Upper lobe of left lung (tissue), 6 donors: ENCODE data around the gene CENPH. TPM values are rescaled to one million over a fixed set of nuclear protein-coding genes. Genes with fewer than 3 reads are reported as not detected.
"Not testable (repeated sequence)": the region's sequence is repeated elsewhere in the genome, so short reads cannot be mapped to it uniquely, and the experiment has no call there.

Experiments used
- ATAC-seq, 2 donors: fragments of 200-7000 bp; cut with Tn5 transposase; one replicate each; pipeline ENCODE4 v1.9.1; 2022; ENCODE audit warnings: mild to moderate bottlenecking in 2 of 2, moderate library complexity in 2 of 2; ENCODE audit not compliant: low FRiP score in 2 of 2
- DNase-seq, 2 donors: peaks; one replicate each; pipeline ENCODE4 v3.0.0-alpha.2; 2019 to 2020
- H3K27ac ChIP-seq, 4 donors: fragments of 200-600 bp; sonication (generic); one replicate each; pipeline ENCODE4 v1.5.1; 2016 to 2019
- H3K27me3 ChIP-seq, 4 donors: fragments of 200-600 bp; sonication (generic); one replicate each; pipeline ENCODE4 v1.5.1; 2017 to 2019
- H3K36me3 ChIP-seq, 4 donors: fragments of 200-600 bp; sonication (generic); one replicate each; pipeline ENCODE4 v1.5.1; 2016 to 2019
- H3K4me1 ChIP-seq, 4 donors: fragments of 200-600 bp; sonication (generic); one replicate each; pipeline ENCODE4 v1.5.1; 2018 to 2019
- H3K4me3 ChIP-seq, 4 donors: fragments of 200-600 bp; sonication (generic); one replicate each; pipeline ENCODE4 v1.5.1; 2017 to 2019; ENCODE audit warnings: mild to moderate bottlenecking in 2 of 4, moderate library complexity in 1 of 4
- H3K9me3 ChIP-seq, 4 donors: fragments of 200-600 bp; sonication (generic); one replicate each; pipeline ENCODE4 v1.5.1; 2018 to 2019
- CTCF ChIP-seq, 6 experiments: fragments of 450-650 bp in 4 of 6; fragments of 200-600 bp in 2 of 6; sonication (generic) in 2 of 6; IDR thresholded peaks; one replicate each; pipeline ENCODE4 v1.5.1; 2016 to 2019; ENCODE audit warnings: antibody characterized with exemption in 6 of 6
- EP300 ChIP-seq, 4 donors: sonication (generic); formaldehyde crosslinking; IDR thresholded peaks; one replicate each; pipeline ENCODE4 v1.5.1; 2017; ENCODE audit warnings: antibody characterized with exemption in 4 of 4, control low read depth in 2 of 4
- POLR2A ChIP-seq, 4 donors: fragments of 450-650 bp; IDR thresholded peaks; one replicate each; pipeline ENCODE4 v1.5.1; 2016 to 2017; ENCODE audit warnings: antibody characterized with exemption in 4 of 4, mild to moderate bottlenecking in 2 of 4
- POLR2AphosphoS5 ChIP-seq, 2 donors: sonication (generic); formaldehyde crosslinking; IDR thresholded peaks; one replicate each; pipeline ENCODE4 v1.5.1; 2017; ENCODE audit warnings: antibody characterized with exemption in 2 of 2
- WGBS, 2 donors: methylation state at CpG; one replicate each; pipeline ENCODE4 v1.1.5; 2017 to 2018; 5-methylcytosine and 5-hydroxymethylcytosine counted together
- total RNA-seq, 6 donors: library from RNA; depleted of rRNA in 4 of 6; stranded (reverse); fragments of >200 nt in 4 of 6; gene quantifications; one replicate each; pipeline versions ENCODE4 v1.1.0 to v1.2.1, GENCODE V29; 2016 to 2021
- donor health status: DM: no; HTN: no; CAD: no; lungs with moderate emphysema.
- donor health status: DM: no; HTN: yes; CAD: no; lungs with severe emphysema.

CENPH gene
- total RNA-seq, 6 donors from 2014 or later, result 1.8 to 3.3 (median 2.4) TPM

- H3K9me3 ChIP-seq, result no peaks in the 10 kb centered on the region
- WGBS, 2 donors, result 0 to 1% methylated on average over 24 to 49 of the region's 49 CpGs
- no peaks in the 10 kb centered on the region for H3K27me3 ChIP-seq
- ATAC-seq, result peak; percentile 98 to 100
- H3K36me3 ChIP-seq, result peaks cover 0 to 20% (median 3%) of the 10 kb centered on the region in 4 donors
- peak within 1 kb of the TSS; percentile 83 to 89 (median 86) for H3K27ac ChIP-seq
- DNase-seq, result peak; percentile 94 to 97
- TF ChIP-seq EP300 (IDR thresholded peaks at IDR 0.05) (peak in 1 of 4 donors; percentile 28), POLR2A (IDR thresholded peaks at IDR 0.05) (peak in 3 of 4 donors; percentile 60 to 75 (median 61)), POLR2AphosphoS5 (IDR thresholded peaks at IDR 0.05) (peak; percentile 84 to 91), CTCF (IDR thresholded peaks at IDR 0.05) (peak in 1 of 6 experiments; percentile 30)
- H3K4me1 ChIP-seq, result peaks cover 9 to 29% (median 19%) of the 10 kb centered on the region in 4 donors
- H3K4me3 ChIP-seq, result peak within 1 kb of the TSS; percentile 51 to 86 (median 80)
Observed at GRCh38 chr5:69234457-69235268, 45.3 kb downstream of the CENPH start, which contains the start of gene CDK7. Gene CDK7 (plus strand): TSS chr5:69234886. CDS start chr5:69234976, 90 bp downstream.

GRCh38 chr5:69236733-69237132 lies 47.4 kb downstream of the CENPH start:
- DNase-seq, H3K4me3 ChIP-seq, H3K9me3 ChIP-seq, H3K27ac ChIP-seq, H3K27me3 ChIP-seq, ATAC-seq: not testable (repeated sequence)
- 80 to 83% methylated on average over 9 of the region's 9 CpGs for WGBS, 2 donors
- H3K36me3 ChIP-seq, result peaks cover 0 to 29% (median 5%) of the 10 kb centered on the region in 4 donors
- H3K4me1 ChIP-seq, result peaks cover 9 to 29% (median 19%) of the 10 kb centered on the region in 4 donors

GRCh38 chr5:69237877-69238276 lies 48.5 kb downstream of the CENPH start:
- Histone ChIP-seq H3K9me3 (no peaks in the 10 kb centered on the region), H3K27ac (no peak overlapping the region), H3K36me3 (peaks cover 0 to 29% (median 5%) of the 10 kb centered on the region in 4 donors), H3K27me3 (no peaks in the 10 kb centered on the region), H3K4me3 (no peak overlapping the region), H3K4me1 (peaks cover 9 to 29% (median 19%) of the 10 kb centered on the region in 4 donors)
- WGBS, 2 donors, result 90 to 94% methylated on average over 3 of the region's 3 CpGs
- no peak for TF ChIP-seq POLR2A (IDR thresholded peaks at IDR 0.05)
- DNase-seq (no peak), ATAC-seq (no peak)

GRCh38 chr5:69238760-69239251 lies 49.4 kb downstream of the CENPH start:
- Histone ChIP-seq H3K36me3 (peaks cover 0 to 29% (median 5%) of the 10 kb centered on the region in 4 donors), H3K27ac (no peak overlapping the region), H3K9me3 (no peaks in the 10 kb centered on the region), H3K4me3 (no peak overlapping the region), H3K4me1 (peaks cover 9 to 29% (median 19%) of the 10 kb centered on the region in 4 donors), H3K27me3 (no peaks in the 10 kb centered on the region)
- 91 to 96% methylated on average over 6 of the region's 6 CpGs for WGBS, 2 donors
- TF ChIP-seq POLR2A (IDR thresholded peaks at IDR 0.05) (no peak), CTCF (IDR thresholded peaks at IDR 0.05) (no peak), POLR2AphosphoS5 (IDR thresholded peaks at IDR 0.05) (no peak), EP300 (IDR thresholded peaks at IDR 0.05) (no peak)
- DNase-seq (no peak), ATAC-seq (no peak)

GRCh38 chr5:69242215-69242927 lies 53.0 kb downstream of the CENPH start:
- no peak for ATAC-seq
- Histone ChIP-seq H3K27ac (no peak overlapping the region), H3K27me3 (no peaks in the 10 kb centered on the region), H3K4me3 (no peak overlapping the region), H3K9me3 (no peaks in the 10 kb centered on the region), H3K4me1 (peaks cover 0 to 4% (median 1%) of the 10 kb centered on the region in 4 donors), H3K36me3 (peaks cover 0 to 27% (median 5%) of the 10 kb centered on the region in 4 donors)
- TF ChIP-seq POLR2A (IDR thresholded peaks at IDR 0.05) (no peak), CTCF (IDR thresholded peaks at IDR 0.05) (no peak)
- 84 to 92% methylated on average over 8 of the region's 8 CpGs for WGBS, 2 donors
- no peak for DNase-seq
